ENCODE measurements around the gene LIN7B.

The LIN7B gene

GRCh38 chr19:49094505-49095482 lies 19.4 kb upstream of the LIN7B start:
- no peak for DNase-seq (ENCODE audit: low read depth in 3 of 3)

GRCh38 chr19:49097453-49098288 lies 16.5 kb upstream of the LIN7B start:
- peak; percentile 35 to 61 (median 59) for DNase-seq (ENCODE audit: low read depth in 3 of 3)

GRCh38 chr19:49098795-49099194 lies 15.4 kb upstream of the LIN7B start:
- DNase-seq (ENCODE audit: low read depth in 3 of 3), result no peak

- no peak for DNase-seq (ENCODE audit: low read depth in 3 of 3)
Observed at GRCh38 chr19:49101160-49101559, 13.0 kb upstream of the LIN7B start.

- no peak for DNase-seq (ENCODE audit: low read depth in 3 of 3)
Observed at GRCh38 chr19:49102303-49102702, 11.9 kb upstream of the LIN7B start.

- DNase-seq (ENCODE audit: low read depth in 3 of 3), result no peak
Observed at GRCh38 chr19:49103331-49104085, 10.7 kb upstream of the LIN7B start.

GRCh38 chr19:49104229-49104864 lies 9.8 kb upstream of the LIN7B start:
- no peak for DNase-seq (ENCODE audit: low read depth in 3 of 3)

- DNase-seq (ENCODE audit: low read depth in 3 of 3), result peak; percentile 37 to 64 (median 45)
Observed at GRCh38 chr19:49106648-49107135, 7.5 kb upstream of the LIN7B start.

- DNase-seq (ENCODE audit: low read depth in 3 of 3), result no peak
Observed at GRCh38 chr19:49107625-49108459, 6.3 kb upstream of the LIN7B start.

GRCh38 chr19:49109051-49109450 lies 5.1 kb upstream of the LIN7B start:
- no peak for DNase-seq (ENCODE audit: low read depth in 3 of 3)

GRCh38 chr19:49109569-49110233 lies 4.5 kb upstream of the LIN7B start:
- no peak for DNase-seq (ENCODE audit: low read depth in 3 of 3)

GRCh38 chr19:49110567-49110966 lies 3.6 kb upstream of the LIN7B start:
- DNase-seq (ENCODE audit: low read depth in 3 of 3), result no peak

GRCh38 chr19:49111218-49111998 lies 2.8 kb upstream of the LIN7B start:
- DNase-seq (ENCODE audit: low read depth in 3 of 3), result no peak

GRCh38 chr19:49114630-49115363 lies 627 bp downstream of the LIN7B start:
- peak in 2 of 3 experiments; percentile 27 to 58 for DNase-seq (ENCODE audit: low read depth in 3 of 3)

GRCh38 chr19:49116544-49116943 lies 2.4 kb downstream of the LIN7B start:
- no peak for DNase-seq (ENCODE audit: low read depth in 3 of 3)

GRCh38 chr19:49117677-49118564 lies 3.8 kb downstream of the LIN7B start:
- no peak for DNase-seq (ENCODE audit: low read depth in 3 of 3)

Measured in stimulated activated CD4-positive, alpha-beta T cell treated with anti-CD3 and anti-CD28 coated beads, TNF-alpha, amount 100 ng/mL, for 24 hours (primary cell).